Measurements from ENCODE around the gene GSTM4. TPM values are rescaled to one million over a fixed set of nuclear protein-coding genes. Genes with fewer than 3 reads are reported as not detected.

GSTM4 gene
- total and polyA plus RNA-seq, 4 donors = 12.2 to 42.8 (median 30.9) TPM

DNA sequence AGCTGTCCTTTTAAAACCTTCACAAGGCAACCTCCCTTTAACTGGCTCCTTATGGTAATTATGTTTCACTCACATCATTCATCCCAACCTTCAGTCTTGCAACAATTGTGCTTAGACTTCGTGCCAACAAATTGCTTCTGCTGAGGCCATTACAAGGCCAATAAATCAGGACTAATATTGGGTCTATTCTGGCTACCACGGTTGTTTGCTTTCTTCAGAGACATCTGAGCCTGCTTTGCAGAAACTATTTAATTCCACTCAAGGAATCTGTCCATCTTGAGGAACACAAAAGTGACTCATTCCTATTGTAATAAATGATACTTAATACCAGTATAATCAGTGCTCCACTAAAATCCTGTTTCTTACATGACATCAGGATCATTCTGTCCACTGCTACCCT is 2.6 kb upstream of the GSTM4 start:
- DNase-seq (ENCODE audit: low spot score) = no peak
- Histone ChIP-seq H3K4me3 (ENCODE audit: low read depth in 1 of 3, low read length in 3 of 3) (no peak overlapping the region), H3K27me3 (ENCODE audit: control insufficient read depth in 4 of 4, insufficient read depth in 4 of 4, low read length in 3 of 4) (no peaks in the 10 kb centered on the region), H3K9ac (ENCODE audit: low read depth in 1 of 2, low read length in 2 of 2) (no peak overlapping the region), H3K9me3 (ENCODE audit: control insufficient read depth in 4 of 4, low read length in 3 of 4) (no peaks in the 10 kb centered on the region), H3K36me3 (ENCODE audit: control insufficient read depth in 4 of 4, insufficient read depth in 3 of 4, low read depth in 1 of 4, low read length in 3 of 4) (peaks cover 0 to 2% (median 0%) of the 10 kb centered on the region in 4 donors), H3K27ac (ENCODE audit: low read depth in 1 of 2, low read length in 2 of 2) (no peak overlapping the region), H3K4me1 (ENCODE audit: control insufficient read depth in 4 of 4, insufficient read depth in 4 of 4, low read length in 3 of 4) (peaks cover 6 to 21% (median 12%) of the 10 kb centered on the region in 4 donors)
- TF ChIP-seq, protein P1, sequence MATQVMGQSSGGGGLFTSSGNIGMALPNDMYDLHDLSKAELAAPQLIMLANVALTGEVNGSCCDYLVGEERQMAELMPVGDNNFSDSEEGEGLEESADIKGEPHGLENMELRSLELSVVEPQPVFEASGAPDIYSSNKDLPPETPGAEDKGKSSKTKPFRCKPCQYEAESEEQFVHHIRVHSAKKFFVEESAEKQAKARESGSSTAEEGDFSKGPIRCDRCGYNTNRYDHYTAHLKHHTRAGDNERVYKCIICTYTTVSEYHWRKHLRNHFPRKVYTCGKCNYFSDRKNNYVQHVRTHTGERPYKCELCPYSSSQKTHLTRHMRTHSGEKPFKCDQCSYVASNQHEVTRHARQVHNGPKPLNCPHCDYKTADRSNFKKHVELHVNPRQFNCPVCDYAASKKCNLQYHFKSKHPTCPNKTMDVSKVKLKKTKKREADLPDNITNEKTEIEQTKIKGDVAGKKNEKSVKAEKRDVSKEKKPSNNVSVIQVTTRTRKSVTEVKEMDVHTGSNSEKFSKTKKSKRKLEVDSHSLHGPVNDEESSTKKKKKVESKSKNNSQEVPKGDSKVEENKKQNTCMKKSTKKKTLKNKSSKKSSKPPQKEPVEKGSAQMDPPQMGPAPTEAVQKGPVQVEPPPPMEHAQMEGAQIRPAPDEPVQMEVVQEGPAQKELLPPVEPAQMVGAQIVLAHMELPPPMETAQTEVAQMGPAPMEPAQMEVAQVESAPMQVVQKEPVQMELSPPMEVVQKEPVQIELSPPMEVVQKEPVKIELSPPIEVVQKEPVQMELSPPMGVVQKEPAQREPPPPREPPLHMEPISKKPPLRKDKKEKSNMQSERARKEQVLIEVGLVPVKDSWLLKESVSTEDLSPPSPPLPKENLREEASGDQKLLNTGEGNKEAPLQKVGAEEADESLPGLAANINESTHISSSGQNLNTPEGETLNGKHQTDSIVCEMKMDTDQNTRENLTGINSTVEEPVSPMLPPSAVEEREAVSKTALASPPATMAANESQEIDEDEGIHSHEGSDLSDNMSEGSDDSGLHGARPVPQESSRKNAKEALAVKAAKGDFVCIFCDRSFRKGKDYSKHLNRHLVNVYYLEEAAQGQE (IDR thresholded peaks at IDR 0.05) = no peak
- TF ChIP-seq YY1 (IDR thresholded peaks at IDR 0.05) = no peak
- TF ChIP-seq, protein P2, sequence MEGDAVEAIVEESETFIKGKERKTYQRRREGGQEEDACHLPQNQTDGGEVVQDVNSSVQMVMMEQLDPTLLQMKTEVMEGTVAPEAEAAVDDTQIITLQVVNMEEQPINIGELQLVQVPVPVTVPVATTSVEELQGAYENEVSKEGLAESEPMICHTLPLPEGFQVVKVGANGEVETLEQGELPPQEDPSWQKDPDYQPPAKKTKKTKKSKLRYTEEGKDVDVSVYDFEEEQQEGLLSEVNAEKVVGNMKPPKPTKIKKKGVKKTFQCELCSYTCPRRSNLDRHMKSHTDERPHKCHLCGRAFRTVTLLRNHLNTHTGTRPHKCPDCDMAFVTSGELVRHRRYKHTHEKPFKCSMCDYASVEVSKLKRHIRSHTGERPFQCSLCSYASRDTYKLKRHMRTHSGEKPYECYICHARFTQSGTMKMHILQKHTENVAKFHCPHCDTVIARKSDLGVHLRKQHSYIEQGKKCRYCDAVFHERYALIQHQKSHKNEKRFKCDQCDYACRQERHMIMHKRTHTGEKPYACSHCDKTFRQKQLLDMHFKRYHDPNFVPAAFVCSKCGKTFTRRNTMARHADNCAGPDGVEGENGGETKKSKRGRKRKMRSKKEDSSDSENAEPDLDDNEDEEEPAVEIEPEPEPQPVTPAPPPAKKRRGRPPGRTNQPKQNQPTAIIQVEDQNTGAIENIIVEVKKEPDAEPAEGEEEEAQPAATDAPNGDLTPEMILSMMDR (IDR thresholded peaks at IDR 0.05; ENCODE audit: low read depth, low read length, missing input control) = no peak
- TF ChIP-seq NR2F2 (IDR thresholded peaks at IDR 0.05) = no peak
- no peak for TF ChIP-seq HNF4A (conservative IDR thresholded peaks at IDR 0.05)
- no peak for TF ChIP-seq GABPA (IDR thresholded peaks at IDR 0.05 in 1 of 2, conservative IDR thresholded peaks at IDR 0.05 in 1 of 2)
- TF ChIP-seq, protein P3, sequence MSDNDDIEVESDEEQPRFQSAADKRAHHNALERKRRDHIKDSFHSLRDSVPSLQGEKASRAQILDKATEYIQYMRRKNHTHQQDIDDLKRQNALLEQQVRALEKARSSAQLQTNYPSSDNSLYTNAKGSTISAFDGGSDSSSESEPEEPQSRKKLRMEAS (IDR thresholded peaks at IDR 0.05) = no peak
- TF ChIP-seq, protein P4, sequence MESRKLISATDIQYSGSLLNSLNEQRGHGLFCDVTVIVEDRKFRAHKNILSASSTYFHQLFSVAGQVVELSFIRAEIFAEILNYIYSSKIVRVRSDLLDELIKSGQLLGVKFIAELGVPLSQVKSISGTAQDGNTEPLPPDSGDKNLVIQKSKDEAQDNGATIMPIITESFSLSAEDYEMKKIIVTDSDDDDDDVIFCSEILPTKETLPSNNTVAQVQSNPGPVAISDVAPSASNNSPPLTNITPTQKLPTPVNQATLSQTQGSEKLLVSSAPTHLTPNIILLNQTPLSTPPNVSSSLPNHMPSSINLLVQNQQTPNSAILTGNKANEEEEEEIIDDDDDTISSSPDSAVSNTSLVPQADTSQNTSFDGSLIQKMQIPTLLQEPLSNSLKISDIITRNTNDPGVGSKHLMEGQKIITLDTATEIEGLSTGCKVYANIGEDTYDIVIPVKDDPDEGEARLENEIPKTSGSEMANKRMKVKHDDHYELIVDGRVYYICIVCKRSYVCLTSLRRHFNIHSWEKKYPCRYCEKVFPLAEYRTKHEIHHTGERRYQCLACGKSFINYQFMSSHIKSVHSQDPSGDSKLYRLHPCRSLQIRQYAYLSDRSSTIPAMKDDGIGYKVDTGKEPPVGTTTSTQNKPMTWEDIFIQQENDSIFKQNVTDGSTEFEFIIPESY (IDR thresholded peaks at IDR 0.05) = no peak
- TF ChIP-seq FOXA1 (IDR thresholded peaks at IDR 0.05) = no peak
- 85% methylated on average over 2 of the region's 2 CpGs for WGBS

DNA sequence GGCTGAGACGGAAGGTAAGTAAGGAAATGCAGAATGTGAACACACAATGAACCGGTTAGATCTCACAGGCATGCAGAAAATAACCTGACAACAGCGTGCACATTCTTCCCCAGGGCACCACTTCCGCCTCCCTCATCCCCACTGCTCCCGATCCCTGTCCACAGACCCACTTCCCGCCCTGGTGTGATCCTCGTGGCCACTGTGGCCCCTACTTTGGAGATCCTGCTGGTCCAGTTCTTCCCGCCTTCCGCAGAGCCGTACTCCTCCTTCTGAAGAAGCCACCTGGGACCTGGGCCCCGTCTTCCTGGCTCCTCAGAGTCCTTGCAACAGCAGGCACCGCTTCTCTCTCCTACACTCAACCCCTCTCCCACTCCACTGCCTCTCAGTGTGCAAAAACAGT is 1.4 kb upstream of the GSTM4 start:
- no peak overlapping the region for H3K9ac ChIP-seq (ENCODE audit: low read depth in 1 of 2, low read length in 2 of 2)
- TF ChIP-seq GABPA (IDR thresholded peaks at IDR 0.05 in 1 of 2, conservative IDR thresholded peaks at IDR 0.05 in 1 of 2) (no peak), ATF3 (IDR thresholded peaks at IDR 0.05) (no peak), RXRA (IDR thresholded peaks at IDR 0.05) (no peak), HNF4A (conservative IDR thresholded peaks at IDR 0.05) (no peak), SP1 (IDR thresholded peaks at IDR 0.05) (no peak), FOXA1 (IDR thresholded peaks at IDR 0.05) (no peak), NR2F2 (IDR thresholded peaks at IDR 0.05) (no peak), FOXA2 (IDR thresholded peaks at IDR 0.05) (no peak)
- TF ChIP-seq, protein P2 (IDR thresholded peaks at IDR 0.05; ENCODE audit: low read depth, low read length, missing input control) = no peak
- TF ChIP-seq, protein P1 (IDR thresholded peaks at IDR 0.05) = no peak
- H3K27ac ChIP-seq (ENCODE audit: low read depth in 1 of 2, low read length in 2 of 2) = no peak overlapping the region
- H3K4me3 ChIP-seq (ENCODE audit: low read depth in 1 of 3, low read length in 3 of 3) = no peak overlapping the region
- H3K4me1 ChIP-seq (ENCODE audit: control insufficient read depth in 4 of 4, insufficient read depth in 4 of 4, low read length in 3 of 4) = peaks cover 6 to 21% (median 12%) of the 10 kb centered on the region in 4 donors
- WGBS = 94% methylated on average over 12 of the region's 12 CpGs
- no peaks in the 10 kb centered on the region for H3K9me3 ChIP-seq (ENCODE audit: control insufficient read depth in 4 of 4, low read length in 3 of 4)
- H3K27me3 ChIP-seq (ENCODE audit: control insufficient read depth in 4 of 4, insufficient read depth in 4 of 4, low read length in 3 of 4) = no peaks in the 10 kb centered on the region
- DNase-seq (ENCODE audit: low spot score) = no peak
- peaks cover 0 to 7% (median under 1%) of the 10 kb centered on the region in 4 donors for H3K36me3 ChIP-seq (ENCODE audit: control insufficient read depth in 4 of 4, insufficient read depth in 3 of 4, low read depth in 1 of 4, low read length in 3 of 4)
